Esophagus mucosa (tissue), 1 donor: ENCODE results near the gene PRDX6. TPM values are rescaled to one million over a fixed set of nuclear protein-coding genes. Genes with fewer than 3 reads are reported as not detected.
A peak's percentile ranks its signal among the peaks of the same experiment; 100 is the strongest.
"Not testable (repeated sequence)": the region's sequence is repeated elsewhere in the genome, so short reads cannot be mapped to it uniquely, and the experiment has no call there.

ENCODE experiments used
- ATAC-seq: fragments of 200-7000 bp; cut with Tn5 transposase; one replicate; pipeline ENCODE4 v1.9.1; 2020
- total RNA-seq: library from RNA; stranded (reverse); gene quantifications from one replicate; pipeline ENCODE4 v1.2.4, GENCODE V29; 2023
- donor health status: DM: yes; HTN: yes; CAD: no.

PRDX6 gene, protein sequence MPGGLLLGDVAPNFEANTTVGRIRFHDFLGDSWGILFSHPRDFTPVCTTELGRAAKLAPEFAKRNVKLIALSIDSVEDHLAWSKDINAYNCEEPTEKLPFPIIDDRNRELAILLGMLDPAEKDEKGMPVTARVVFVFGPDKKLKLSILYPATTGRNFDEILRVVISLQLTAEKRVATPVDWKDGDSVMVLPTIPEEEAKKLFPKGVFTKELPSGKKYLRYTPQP
- 161 TPM for total RNA-seq

DNA sequence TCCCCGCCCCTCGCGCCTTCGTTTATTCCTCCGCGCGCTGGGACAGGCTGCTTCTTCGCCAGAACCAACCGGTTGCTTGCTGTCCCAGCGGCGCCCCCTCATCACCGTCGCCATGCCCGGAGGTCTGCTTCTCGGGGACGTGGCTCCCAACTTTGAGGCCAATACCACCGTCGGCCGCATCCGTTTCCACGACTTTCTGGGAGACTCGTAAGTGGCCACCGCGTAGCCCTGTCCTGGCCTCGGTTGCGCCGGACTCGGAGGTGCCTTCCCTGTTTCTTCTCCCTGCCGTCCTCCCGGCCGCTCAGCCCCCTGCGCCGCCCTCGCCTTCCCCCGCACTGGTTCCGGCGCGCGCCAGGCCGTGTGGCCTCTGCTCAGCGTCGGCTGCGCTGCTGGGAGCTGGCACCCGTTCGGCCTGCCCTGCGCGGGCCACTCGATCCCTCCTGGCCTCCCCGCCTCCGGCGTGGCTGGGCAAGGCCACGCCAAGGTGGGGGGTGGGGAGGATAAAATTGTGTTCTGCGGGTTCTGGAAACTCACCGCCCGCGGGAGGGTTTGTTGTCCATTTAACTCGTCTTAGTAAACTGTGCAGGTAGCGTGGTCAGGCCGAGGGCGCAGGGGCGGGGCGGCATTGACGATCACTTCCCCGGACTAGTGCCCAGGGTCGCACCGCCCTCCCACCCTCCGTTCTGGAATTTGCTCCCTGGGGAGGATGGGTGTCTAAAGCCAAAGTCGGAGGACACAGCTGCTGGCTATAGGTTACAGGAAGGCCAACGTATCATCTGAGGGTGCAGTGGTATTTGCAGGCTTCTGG lies at the start of gene PRDX6:
Gene PRDX6 (plus strand): TSS at position 50 of the 808 bp plus-strand sequence. CDS start 63 bp downstream, at position 113.
- ATAC-seq = peak; percentile 47

DNA sequence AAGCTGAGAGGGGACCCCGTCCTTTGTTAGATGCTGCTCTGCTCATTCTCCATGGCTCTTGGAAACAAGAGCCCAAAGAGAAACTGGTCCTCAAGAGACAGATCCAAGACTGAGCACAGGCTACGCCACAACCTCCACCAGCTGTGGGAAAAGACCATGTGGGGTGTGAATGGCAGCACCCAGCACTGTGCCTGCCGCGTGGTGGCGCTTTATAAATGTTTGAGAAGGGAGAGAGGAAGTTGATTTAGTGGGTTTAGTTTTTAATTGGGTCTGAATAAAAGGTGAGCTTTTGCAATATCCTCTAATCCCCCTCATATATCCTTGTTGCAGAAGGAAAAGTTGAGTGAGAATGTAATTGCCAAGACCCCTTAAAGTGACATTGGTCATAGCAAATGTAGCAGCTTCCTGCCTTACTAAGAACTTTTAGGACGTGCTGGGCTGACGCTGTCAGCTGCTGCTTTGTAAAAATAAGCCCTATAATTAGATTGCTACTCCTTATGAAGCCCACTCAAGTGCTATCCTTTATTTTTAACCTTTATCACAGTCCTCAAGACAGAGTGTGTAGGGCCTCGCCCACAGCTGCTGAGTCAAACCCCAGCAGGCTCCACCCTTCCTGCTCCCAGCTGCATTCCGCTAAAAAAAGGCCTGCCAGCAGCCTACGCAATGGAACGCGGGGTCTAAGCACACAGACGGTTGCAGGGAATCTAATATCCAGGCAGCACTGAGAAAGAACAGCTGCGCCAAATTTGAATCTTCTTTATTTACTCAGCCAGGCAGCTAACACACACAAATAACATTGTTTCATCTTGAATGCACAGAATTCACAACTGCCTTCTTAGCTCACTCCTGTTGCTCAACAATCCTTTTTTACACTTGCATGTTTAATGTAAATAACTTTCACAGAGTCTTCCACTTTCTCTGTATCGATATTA lies 47.4 kb upstream of the PRDX6 start:
- ATAC-seq = peak; percentile 86

DNA sequence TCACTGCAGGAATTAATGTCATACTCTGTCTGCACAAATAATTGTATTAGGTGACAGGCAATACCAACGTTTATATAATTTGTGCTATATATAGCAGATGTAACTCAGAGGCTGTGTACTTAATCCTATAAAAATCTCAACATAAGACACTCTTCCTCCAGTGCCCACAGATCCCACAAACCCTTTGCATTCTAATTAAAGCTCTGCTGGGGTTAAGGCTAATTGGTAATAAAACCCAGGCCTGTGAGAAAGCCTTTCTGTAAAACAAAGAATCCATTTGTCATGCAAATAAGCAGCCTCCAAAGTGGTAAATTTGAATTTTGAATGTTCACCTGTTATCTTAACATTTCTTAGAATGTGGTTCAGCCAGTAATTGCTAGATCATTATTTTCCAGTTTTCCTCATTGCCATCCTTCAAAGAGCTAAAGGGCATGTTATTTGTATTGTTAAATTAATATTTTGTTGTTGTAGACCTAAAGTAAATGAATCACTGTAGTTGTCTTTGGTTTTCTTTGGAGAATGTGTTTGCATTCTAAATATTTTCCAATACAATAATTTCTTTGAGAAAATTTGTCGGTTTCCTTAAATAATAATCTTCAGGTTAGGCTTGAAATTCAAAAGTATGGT lies 46.3 kb upstream of the PRDX6 start:
- no peak for ATAC-seq

DNA sequence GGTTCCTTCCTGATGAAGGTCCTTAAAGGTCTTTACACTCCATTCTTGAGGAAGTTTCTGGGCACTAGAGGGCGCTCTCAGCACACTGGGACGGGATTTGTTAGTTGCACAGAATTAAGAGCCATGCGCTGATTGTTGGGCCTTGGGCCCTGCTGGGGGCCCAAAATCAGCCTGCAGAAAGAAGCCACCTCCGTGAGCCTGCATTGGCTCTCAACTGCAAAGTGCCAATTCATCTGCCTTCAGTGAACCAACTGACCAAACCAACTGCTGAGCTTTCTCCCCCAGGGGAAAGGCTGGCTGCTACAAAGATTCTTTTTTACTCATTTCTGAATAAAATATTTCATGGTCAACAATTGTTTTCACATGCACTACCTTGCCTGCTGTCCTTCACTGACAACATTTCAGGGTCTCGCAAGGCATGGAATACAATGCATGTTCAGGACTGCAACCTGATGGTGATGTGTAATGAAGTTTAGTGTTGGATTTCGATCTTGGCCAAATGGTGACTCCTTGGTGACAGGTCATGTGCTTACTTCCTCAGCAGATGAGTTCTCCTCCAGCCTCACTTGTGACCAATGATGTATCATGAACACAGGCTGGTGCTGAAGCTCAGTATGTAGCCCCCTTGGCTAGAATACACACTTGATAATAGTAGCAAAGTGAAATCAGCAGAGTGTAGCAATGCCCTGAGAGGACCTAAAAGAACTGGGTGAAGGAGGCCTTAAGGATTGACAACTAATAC lies 45.7 kb upstream of the PRDX6 start:
- ATAC-seq = peak; percentile 78

DNA sequence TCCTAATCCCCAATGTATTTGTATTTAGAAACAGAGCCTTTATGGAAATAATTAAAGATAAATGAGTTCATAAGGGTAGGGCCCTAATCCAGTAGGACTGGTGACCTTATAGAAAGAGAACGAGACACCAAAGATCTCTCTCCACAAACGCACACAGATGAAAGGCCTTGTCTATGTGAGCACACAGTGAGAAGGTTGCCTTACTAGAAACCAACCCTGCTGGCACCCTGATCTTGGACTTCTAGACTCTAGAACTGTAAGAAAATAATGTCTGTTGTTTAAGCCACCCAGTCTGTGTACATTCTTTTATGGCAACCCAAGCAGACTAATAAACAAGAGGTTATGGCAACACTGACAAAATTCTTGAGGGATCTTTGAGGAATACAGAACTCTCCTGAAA lies 44.8 kb upstream of the PRDX6 start:
- no peak for ATAC-seq

DNA sequence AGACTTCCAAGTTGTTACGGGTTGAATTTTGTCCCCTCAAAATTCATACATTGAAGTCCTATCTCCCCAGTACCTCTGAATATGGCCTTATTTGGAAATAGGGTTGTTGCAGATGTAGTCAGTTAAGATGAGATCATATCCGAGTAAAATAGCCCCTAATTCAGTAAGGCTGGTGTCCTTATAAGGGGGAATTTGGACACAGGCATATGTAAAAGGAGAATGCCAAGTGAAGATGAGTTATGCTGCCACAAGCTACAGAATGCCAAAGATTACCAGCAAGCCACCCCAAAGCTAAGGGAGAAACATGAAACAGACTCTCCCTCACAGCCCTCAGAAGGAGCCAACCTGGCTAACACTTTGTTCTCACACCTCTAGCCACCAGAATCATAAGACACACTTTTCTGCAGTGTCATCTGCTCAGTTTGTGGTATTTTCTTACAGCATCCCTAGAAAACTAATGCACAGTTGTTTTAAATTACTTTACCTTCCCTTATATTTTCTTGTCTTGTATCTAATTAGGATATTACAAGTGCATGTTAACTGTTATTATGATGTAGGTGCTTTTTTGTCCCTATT lies 43.3 kb upstream of the PRDX6 start:
- ATAC-seq = no peak

DNA sequence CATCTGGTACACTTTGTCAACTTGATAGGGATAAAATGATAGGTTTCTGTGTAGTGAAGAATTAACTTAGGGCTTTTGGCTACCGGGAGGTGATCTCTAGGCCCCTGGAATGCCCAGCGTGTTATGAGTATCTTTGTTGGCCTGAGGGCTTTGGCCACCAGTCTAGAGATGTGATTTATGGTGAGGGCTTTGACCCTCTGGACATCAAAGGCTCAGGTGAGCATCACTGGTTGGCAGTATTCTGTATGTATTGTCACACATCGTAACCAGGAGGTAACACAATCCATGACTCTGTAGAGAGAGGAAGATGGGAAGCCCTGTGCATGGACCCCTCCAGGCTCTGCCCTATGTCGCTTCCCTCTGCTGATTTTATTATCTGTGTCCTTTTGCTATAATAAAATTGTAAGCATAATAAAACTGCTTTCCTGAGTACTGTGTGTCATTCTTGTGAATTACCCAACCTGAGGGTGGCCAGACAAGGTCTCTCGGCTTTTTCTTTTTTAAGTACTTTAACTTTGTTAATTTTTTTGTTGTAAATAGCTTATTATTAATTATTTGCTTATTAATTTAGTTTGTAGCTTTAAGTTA lies 40.2 kb upstream of the PRDX6 start:
- no peak for ATAC-seq

DNA sequence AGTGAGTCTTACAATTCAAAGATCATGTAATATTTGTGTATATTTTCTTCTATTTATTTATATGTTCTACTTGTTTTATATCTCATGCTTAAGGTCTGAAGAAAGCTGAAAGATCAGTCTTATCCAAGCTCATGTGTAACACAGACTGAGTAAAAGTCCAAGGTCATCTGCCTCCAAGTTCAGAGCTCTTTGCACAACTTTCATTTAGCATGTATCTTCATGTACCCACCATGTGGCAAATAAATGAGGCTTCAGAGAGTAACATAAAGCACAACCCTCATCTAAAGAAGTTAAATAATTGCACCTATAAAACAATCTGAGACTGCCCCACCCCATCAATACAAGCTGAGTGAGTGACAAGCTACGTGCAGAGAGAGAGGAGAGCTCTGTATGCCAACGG lies 38.5 kb upstream of the PRDX6 start:
- no peak for ATAC-seq

DNA sequence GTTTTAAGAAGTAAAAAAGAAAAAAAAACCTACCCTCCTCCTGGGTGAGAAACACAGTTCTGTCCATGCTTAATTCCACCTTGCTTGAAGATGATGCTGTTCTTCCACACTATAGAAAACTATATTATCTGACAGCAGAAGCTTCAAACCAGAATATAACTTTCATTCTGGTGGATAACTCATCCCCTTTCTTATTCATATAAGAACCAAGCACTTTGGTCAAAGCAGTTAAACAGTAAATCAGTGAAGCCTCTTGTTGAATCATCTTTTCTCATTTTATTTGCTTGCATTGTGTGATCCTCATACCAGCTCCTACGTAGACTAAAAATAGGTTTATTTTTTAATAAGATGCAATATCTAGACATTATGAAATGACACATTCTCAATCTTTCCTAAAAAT lies 36.7 kb upstream of the PRDX6 start:
- ATAC-seq = no peak

DNA sequence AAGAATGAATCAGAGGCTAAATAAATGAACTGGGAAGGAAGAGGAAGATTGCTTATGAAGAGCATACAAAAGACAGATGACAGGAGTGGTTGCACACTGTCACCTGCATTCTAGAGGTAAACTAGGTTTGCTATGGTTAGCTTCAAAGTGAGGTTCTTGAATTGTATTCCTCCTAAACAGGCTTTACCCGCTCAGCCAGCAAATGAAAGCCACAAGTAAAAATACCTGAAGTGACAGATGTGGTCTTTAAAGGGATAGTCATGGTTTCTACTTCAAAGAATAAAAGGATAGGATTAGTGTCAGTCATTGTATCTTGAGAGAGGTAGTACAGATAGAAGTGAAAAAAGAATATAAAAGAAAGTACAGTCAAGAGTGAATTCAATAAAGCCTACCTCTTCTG lies 32.4 kb upstream of the PRDX6 start:
- peak; percentile 87 for ATAC-seq

DNA sequence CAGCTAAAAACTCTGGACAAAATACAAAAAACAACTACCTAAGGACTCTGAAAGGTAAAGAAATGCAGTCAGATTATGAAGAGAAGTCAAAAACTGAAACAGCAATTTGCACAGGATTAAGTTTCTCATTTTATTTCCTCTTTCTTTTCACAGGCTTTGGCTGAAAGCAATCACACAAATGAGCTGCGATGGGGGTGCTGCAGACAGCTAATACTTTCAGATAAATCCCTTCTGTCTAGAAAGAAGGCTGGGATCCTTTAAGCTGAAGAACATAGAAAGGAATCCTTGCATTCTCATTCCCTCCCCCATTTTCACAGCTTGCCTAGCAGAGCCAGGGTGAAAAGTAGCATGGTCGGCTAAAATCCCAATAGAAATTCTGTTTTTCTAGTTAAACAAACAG lies 32.0 kb upstream of the PRDX6 start:
- ATAC-seq = no peak

DNA sequence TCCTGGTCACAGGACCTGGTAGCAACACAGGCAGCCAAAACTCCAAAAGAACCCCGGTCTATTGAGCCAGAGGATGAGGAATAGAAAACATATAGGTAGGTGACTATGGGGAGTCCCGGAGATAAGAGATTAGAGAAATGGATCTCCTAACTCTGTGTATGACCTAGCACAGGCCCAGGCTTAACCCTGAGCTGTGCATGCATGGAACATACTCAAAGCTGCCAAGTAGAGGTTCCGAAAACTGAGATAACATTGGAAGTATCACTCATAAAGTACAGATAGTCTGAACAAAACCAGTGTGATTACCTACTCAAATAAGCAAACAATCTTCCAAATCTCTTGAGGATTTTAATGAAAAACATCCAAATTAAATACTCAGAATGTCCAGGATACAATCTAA lies 31.5 kb upstream of the PRDX6 start:
- no peak for ATAC-seq

DNA sequence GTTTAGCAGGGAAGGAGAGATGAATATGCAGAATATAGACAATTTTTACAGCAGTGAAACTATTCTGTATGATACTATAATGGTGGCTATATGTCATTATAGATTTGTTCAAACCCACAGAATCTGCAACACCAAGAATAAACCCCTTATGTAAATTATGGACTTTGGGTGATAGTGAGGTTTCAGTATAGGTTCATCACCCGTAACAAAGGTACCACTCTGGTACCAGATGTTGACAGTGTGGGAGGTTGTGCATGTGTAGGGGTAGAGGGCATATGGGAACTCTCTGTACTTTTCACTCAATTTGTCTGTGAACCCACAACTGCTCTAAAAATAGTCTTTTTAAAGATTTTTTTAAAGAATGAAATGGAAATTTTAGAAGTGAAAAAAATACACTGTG lies 29.9 kb upstream of the PRDX6 start:
- no peak for ATAC-seq

DNA sequence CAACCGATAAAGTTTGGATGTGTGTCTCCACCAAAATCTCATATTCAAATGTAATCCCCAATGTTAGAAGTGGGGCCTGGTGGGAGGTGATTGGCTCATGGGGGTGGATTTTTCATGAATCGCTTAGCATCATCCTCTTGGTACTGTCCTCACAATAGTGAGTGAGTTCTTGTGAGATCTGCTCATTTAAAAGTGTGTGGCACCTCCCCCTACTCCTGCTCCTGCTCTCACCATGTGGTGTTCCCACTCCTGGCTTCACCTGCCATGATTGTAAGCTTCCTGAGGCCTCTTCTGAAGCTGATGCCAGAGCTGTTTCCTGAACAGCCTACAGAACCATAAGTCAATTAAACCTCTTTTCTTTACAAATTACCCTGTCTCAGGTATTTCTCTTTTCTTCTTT lies 28.2 kb upstream of the PRDX6 start:
- ATAC-seq = no peak

DNA sequence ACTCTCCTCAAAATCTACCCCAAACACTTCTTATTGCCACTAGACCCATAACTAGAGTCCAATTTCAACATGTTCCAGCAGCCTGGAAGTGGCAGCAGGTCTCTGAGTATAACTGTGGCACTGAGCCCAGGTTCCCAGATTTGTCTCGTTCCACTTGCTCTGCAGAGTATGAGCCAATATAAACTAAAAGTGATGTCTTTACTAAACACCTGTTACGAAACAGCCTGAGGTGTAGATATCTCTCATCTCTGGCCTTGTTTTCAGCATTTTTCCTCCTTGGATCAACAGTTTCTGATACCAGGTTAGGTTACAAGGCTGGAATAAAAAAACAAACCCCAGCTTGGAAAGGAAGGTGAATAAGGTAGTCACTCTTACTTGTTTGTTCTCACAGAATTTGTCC lies 25.2 kb upstream of the PRDX6 start:
- peak; percentile 70 for ATAC-seq

DNA sequence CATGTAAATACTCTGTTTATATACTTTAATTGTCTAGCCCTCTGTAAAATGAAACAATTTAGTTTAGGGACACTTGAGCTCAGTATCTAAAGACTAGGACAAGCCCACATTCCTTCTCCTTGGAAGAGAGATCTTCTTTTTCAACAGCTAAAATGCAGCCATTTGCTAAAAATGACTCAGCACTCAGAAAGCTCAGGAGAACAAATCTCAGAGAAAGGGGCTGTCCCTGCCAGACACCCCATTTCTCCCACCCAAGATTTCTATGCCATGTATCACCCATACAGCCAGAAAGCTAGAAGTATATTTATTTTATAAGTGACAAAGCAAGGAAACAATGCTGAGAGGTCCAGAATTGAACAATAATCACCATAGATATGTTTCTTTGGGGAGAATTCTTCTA lies 23.2 kb upstream of the PRDX6 start:
- no peak for ATAC-seq

DNA sequence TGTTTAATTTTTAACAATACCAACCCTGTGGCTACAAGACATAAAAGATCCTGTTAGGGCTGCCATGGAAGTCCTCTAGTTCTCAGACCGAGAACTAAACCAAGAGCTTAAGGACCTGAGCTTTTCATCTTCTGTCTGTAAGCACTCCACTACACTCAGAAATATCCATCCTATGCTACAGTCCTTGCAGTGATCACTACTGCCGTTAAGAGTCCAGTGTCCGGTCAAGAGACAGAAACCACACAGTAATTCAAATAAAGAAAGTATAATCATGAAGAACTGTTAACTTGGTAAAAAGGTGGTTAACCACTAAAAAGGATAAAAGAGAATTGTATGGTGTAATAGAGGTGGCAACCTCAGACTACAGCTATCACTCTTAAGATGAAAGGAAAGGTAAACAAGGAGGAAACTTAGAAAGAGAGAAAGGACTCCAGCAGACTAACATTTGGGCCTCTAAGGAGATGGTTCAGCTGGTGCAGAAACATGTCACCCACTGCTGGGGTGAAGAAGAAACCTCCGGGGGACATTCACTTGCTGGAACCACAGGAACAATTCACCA lies 22.1 kb upstream of the PRDX6 start:
- no peak for ATAC-seq

DNA sequence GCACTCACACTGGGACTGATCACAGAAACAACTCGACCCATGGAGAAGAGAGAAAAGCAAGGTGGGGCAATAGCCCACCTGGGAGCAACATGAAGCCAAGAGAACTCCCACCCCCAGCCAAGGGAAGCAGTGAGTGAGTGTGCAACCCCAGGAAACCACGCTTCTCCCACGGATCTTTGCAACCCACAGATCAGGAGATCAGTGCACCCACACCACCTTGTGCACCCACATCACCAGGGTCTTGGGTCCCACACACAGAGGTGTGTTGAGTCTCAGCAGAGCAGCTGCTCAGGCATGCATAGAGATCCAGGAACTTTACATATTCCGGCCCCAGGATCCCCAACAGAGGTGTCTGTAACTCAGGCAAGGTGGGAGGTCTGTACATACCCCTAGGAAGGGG lies 17.2 kb upstream of the PRDX6 start:
- no peak for ATAC-seq

DNA sequence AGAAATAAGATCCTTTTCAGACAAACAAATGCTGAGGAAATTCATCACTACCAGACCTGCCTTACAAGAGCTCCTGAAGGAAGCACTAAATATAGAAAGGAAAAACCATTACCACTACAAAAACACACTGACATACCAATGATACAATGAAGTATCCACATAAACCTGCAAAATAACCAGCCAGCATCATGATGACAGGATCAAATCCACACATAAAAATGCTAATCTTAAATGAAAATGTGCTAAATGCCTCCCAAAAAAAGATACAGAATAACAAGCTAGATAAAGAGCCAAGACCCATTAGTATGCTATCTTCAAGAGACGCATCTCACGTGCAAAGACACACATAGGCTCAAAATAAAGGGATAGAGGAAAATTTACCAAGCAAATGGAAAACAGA lies 14.5 kb upstream of the PRDX6 start:
- ATAC-seq = not testable (repeated sequence)

DNA sequence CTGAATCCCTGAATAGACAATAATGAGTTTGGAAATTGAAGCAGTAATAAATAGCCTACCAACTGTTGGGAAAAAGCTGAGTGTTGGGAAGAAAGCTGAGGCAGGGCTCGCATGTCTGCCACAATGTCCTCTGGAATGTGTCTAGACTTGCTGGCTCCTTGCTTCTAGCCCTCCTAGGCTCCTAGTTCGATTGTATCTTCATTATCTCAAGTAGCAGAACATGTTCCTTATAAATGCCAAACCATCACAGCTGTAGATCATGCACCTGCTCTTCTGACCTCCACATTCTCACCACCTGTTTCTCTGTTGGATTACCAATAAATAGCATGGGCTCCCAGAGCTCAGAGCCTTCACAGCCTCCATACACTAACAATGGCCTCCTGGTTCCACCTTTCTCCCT lies 12.9 kb upstream of the PRDX6 start:
- not testable (repeated sequence) for ATAC-seq

DNA sequence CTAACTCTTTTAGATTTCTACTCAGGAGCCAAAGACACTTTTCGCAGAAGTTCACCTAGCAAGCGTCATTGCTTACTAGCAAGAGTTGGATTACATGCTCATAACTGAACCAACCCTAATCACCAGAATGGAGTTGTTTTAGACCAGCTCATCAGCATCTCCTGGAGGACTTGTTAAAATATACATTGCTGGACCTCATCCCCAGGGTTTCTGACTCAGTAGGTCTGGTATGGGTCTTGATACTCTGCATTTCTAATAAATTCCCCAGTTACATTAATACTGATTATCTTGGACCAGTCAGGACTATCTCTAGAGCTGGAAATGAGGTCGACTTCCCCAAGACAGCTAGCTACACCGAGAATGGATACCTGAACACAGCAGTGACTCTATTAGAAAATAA lies 9.7 kb upstream of the PRDX6 start:
- ATAC-seq = no peak
